HG03108 (cell line): Measurements from ENCODE around the gene RUFY4.

Experiments used
- ATAC-seq: cut with Tn5 transposase; IDR thresholded peaks from one replicate; pipeline ENCODE4 v1.9.1; 2021; ENCODE audit warnings: moderate library complexity; ENCODE audit not compliant: unreplicated experiment

RUFY4 gene

DNA sequence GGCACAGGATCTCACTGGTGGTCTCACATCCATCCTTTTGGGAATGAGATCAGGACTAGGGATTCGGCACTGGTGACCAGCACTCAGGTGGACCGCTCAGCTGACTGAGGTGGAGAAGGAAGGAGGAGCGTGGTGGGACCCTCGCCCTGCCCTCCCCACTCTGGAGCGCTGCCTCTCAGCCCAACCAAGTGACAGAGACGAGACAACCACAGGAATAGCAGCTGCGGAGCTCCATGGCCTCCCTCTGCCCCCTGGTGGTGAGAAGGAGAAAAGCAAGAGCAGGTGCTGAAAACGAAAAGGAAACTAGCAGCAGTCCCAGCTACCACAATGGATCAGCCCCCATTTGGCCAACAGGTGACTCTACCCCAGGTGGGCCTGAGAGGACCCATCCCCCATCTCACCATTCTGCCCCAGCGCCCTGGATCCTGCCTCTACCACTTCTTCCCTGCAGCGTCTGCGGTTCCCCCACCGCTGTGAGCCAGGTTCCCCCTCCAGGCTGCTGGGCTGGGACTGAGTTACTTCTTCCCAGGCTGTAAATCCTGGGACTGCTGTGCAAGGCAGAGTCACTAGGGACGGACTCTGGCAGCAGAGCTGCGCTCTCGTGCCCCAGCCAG is at the start of gene RUFY4:
Gene RUFY4, plus strand, starts transcription at position 533 of the 614 bp plus-strand sequence. CDS start 1,353 bp downstream, outside the sequence.
- ATAC-seq, result peak; percentile 84

- ATAC-seq, result no peak
Observed at GRCh38 chr2:218019411-218020060, 49.5 kb upstream of the RUFY4 start.

DNA sequence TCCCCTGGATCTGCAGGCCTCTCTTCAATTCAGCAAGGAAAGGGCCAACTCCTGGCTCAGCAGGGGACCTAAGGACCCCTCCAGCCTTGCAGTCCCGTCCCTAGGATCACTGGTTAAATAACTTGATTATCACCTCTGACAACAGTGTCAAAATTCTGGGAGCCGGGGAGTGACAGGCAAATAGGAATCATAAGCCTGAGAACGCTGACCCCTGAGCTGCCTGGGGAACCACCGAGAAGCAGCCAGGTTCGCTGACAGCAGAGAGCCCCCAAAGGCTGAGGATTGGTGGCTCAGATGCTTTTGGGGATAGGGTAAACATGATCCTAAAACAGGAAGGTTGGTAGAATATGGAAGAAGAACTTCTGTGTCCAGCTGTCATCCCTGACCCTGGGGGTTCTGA is 48.8 kb upstream of the RUFY4 start:
- ATAC-seq, result no peak

DNA sequence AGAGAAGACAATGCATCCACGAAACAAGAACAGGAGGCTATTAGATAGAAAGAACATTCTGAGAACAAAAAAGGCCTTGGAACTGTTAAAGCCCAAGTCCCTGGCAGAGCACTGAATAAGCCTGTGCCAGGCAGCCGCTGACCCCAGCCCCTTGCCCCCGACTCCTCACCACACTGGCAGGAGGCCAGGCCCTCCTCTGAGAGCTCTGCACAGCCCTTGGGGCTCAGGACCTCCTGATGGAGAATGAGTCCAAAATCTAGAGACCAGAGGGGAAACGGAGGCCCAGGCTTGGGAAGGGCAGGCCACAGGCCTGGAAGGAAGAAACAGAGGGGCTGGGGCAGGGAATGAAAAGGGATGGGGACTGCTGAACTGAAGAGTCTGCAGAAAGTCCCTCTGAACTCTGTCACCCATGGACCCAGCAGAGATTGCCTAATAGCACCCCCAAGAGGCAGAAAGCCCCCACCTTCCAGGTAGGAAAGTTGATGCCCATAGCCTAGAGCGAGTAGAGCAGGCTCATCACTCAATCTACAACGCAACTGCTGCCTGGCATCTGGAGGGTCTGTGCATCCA is 48.0 kb upstream of the RUFY4 start:
- ATAC-seq, result no peak

- ATAC-seq, result no peak
Observed at GRCh38 chr2:218021536-218022071, 47.4 kb upstream of the RUFY4 start.

GRCh38 chr2:218022131-218022850 is 46.8 kb upstream of the RUFY4 start:
- ATAC-seq, result no peak

DNA sequence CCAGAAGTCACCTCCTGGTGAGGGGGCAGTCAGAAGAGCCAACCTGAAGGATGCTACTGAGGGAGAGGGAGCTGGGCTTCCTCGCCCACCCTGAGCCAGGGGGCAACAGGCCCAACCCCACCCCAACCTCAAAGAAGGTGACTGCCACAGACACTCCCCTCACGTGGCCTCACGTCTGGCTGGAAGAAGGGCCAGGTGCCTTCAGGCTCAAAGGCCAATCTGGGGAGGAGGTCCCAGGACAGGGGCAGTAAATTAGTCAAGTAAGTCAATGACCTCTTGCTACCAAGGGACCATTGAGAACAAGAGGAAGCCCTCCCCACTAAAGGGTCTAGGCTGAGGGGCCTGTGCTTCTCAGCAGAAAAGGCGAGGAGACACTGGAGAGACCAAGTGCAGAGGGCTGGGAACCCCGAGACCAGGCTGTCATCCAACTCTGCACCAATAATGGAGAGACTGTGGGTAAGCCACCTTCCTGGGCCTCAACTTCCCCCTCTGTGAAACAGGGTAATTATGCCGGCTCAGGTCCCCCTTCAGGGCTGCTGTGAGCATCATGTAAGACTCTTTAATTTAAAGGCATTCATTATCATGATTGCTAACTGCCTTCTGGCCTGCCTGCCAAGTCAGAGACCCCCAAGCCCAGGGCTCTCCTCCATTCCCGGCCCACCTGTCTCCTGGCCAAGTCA is 46.1 kb upstream of the RUFY4 start:
- ATAC-seq, result no peak

DNA sequence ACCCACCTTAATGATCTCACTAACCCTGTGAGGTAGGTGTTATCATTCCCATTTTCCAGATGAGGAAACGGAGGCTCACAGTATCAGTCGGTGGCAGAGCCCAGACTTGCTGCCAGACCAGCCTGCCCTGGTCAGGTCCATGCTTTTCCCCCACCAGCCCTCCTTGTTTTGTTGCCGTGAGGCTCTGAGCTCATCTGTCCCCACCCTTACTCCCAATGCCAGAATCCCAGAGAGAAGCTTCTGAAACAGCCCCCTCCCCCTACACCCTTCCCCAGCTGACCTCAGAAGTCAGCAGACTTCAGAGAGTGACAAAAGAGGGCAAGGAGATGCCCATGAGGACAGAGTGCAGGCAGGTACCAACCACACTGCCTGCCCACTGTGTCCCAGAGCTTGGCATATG is 45.4 kb upstream of the RUFY4 start:
- no peak for ATAC-seq

DNA sequence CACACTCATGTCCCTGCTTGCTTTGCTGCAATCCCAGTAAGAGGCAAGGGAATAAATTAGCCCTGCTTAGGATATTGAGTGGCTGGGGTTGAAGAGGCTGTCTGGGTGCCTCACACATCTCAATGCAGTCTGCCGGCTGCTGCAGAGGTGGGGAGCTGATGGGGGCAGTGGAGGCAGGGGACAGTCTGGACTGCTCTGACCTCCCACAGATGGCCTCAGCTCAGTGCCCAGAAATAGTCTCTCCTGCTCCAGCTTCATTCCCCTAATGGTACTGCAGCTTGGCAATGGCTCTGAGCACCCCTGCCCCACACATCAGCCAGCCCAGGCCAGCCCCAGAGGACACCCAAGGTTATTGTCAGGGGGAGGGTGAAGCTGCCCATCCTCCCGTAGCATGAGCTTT is 44.7 kb upstream of the RUFY4 start:
- ATAC-seq, result no peak

- no peak for ATAC-seq
Observed at GRCh38 chr2:218024871-218025270, 44.2 kb upstream of the RUFY4 start.

DNA sequence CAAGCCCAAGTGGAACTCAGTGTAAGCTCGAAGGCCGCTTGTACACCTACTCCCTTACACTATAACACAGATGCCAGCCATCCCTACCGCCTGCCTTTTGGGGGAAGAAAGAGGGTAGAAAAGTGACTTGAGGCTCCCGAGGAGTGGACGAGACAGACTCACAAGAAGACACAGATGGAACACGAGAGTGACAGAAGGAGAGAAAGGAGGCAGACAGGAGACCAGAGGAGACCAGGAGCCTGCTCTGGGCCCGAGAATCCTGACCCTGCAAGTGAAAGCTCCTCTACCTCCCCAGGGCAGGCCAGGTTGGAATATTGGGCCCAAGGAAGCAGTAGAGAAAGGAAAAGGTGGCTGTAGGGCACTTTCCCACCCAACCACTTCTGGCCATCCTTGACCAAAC is 42.8 kb upstream of the RUFY4 start:
- ATAC-seq, result no peak

- ATAC-seq, result no peak
Observed at GRCh38 chr2:218026676-218027425, 42.2 kb upstream of the RUFY4 start.

DNA sequence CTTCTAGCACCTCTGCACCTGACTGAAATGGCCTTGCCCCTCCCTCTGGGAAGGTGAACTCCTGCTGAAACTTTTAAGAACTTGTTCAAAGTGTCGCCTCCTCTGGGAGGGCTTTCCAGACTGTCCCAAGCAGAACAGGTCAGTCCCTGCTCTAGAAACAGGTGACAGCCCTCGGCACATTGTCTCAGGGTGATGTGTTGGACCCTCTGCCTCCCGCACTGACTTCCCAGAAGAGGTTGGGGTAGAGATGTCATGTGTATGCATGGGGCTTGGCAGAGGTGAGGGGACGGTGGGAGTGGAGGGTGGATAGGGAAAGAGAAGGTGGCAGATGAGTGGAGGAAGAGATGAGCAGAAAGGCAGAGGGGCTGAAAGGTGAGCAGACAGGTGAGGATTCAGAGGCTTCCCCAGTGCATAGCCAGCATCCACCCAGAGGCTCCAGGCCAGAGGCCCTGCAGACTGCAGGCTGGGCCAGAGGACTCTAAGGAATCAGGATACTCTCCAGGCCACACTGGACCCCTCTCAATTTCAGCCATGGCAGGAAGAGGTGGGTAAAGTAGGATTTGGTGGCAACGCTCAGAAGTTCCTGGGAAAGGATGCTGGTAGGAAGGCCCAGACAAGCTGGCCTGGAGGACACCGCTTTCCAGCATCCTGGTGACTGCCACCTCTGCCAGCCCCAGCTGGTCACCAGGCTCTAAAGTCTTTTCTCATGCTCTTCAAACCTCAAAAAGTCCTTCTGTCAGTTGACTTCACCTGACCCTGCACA is 41.4 kb upstream of the RUFY4 start:
- ATAC-seq, result no peak

DNA sequence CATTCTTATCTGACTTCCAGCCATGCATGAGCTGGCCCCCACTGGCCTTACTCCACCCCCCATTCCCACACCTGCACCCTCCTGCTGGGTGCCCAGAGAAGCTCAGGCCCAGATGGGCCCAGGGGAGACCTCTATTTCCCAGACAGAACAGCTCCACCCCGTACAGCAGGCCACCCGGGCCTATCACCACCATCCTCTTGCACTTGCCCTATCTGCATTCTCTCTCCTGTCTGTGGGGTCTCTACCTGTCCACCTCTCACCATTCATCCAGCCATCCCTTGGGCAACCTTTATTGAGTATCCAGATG is 40.9 kb upstream of the RUFY4 start:
- ATAC-seq, result no peak

DNA sequence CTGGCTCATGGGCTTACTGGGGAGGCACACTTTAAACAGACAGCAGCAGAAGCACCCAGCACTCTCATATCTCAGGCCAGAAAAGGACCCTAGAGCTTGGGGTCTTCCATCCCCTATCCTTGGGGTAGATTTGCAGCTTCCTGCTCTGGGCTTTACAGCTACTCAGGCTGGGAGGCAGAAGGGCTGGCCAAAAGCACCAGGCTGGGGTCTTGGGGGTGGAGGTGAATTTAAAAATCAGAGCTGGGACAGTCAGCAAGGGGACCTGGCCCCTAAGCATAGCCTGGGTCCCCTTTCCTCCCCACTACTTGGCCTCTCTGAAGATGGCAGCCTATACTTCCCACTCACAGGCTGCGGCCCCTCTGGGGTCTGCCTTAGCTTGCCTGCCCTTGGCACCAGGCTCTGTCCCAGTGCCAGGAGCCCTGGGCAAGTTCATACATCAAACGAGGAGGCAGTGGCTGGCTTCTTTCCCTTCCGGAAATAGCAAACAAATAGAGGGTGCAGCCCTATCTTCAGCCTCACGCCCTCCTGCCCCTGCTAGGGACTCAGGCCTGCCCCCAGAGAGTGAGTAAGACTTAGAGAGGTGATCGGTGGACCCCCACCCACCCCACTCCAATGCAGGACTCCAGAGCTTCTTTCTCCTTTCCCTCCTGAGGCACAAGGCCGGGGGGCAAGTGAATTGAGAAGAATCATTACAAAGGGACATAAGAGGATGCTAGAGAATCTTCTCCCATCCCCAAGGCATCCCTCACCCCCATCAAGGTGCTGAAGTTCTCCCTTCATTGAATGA is 40.3 kb upstream of the RUFY4 start:
- ATAC-seq, result no peak

DNA sequence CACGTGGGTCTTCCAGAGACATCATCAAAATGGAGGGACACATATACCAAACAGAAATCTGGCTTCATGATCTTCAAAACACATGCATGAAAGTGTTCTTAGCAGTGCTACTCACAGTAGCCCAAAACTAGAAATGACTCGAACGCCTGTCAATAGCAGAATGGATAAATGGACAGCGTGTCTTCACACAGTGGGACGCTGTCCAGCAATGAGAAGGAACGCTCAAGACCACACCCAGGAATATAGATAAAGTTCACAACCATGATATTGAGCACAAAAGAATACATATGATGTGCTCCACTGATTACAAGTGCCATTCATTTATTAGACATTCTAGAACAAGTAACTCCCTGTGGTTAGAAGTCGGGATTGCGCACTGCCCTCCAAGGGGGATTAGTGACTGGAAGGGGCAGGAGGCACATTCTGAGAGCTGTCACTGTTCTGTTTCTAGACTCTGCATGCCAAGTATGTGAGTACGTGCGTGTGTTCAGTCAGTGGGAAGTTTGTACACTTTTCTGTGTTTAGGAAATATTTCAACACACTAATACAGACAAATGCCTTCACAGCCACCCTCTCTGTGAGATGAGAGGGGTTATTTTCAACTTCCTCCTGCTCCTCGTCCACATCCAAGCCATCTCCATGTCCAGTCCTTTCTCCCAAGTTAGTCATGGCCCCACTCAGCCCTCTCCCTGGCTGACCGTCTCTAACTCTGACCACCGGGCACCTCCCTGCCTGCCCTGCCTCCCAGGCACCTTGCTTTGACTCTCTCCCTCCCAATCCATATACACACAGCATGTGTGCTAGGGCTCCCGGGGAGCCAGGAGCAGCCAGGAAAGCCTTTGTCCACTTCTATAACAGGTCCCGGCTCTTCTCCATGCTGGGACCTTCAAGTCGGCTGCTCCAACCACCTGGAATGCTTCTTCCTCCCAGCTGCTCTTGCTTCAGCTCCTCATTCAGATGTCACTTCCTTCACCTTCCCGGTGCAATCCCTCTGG is 39.4 kb upstream of the RUFY4 start:
- no peak for ATAC-seq

- ATAC-seq, result no peak
Observed at GRCh38 chr2:218030409-218031195, 38.5 kb upstream of the RUFY4 start.
